Measurements from ENCODE around the gene RER1.

Gene RER1

DNA sequence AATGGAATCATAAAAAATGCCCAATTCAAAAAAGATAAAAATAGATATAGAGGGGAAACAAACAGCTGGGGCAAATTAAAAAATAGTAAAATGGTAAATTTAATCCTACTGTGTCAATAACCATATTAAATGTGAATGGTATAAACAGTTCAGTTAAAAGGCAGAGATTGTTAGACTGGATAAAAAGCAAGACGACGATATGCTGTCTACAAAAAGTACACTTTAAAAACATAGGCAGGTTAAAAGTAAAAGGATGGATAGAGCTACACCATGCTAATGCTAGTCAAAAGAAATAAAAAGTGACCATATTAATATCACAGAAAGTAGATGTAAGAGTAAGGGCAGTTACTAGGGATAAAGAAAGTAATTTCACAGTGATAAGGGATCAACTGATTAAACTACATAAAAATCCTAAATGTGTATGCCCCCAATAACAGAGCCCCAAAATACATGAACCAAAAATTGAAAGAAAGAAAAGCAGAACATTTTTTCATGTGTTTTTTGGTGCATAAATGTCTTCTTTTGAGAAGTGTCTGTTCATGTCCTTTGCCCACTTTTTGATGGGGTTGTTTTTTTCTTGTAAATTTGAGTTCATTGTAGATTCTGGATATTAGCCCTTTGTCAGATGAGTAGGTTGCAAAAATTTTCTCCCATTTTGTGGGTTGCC lies 27.7 kb upstream of the RER1 start:
- TF ChIP-seq CTCF (IDR thresholded peaks at IDR 0.05; ENCODE audit: low read length) (no peak), EZH2phosphoT487 (IDR thresholded peaks at IDR 0.05; ENCODE audit: low read length) (no peak), EZH2 (optimal IDR thresholded peaks at IDR 0.05; ENCODE audit: low read depth, low read length) (no peak)
- H3K4me2 ChIP-seq (ENCODE audit: low read depth, low read length) = no peak overlapping the region
- no peak overlapping the region for H3K4me3 ChIP-seq (ENCODE audit: low read length)
- H3F3A ChIP-seq (ENCODE audit: insufficient read depth, low read length) = no peaks in the 10 kb centered on the region
- H3K27me3 ChIP-seq (replicated peaks; ENCODE audit: insufficient read depth, low read length) = peaks cover 72% of the 10 kb centered on the region
- H3K9me3 ChIP-seq (replicated peaks; ENCODE audit: insufficient read depth, low read length) = no peaks in the 10 kb centered on the region
- H3K9me2 ChIP-seq (replicated peaks; ENCODE audit: insufficient read depth, low read length) = no peaks in the 10 kb centered on the region
- H3K79me2 ChIP-seq (ENCODE audit: low read length) = no peaks in the 10 kb centered on the region
- no peaks in the 10 kb centered on the region for H4K20me1 ChIP-seq (ENCODE audit: insufficient read depth, low read length)
- no peak overlapping the region for H3K9ac ChIP-seq (ENCODE audit: low read length)
- H3K27ac ChIP-seq (ENCODE audit: low read length) = no peak overlapping the region
- H3K36me3 ChIP-seq (replicated peaks; ENCODE audit: insufficient read depth, low read length) = no peaks in the 10 kb centered on the region
- DNase-seq = no peak
- no peaks in the 10 kb centered on the region for H3K4me1 ChIP-seq (ENCODE audit: low read length)
- H2AFZ ChIP-seq (ENCODE audit: low read length) = no peak overlapping the region

- TF ChIP-seq EZH2phosphoT487 (IDR thresholded peaks at IDR 0.05; ENCODE audit: low read length) (no peak), CTCF (IDR thresholded peaks at IDR 0.05; ENCODE audit: low read length) (no peak), EZH2 (optimal IDR thresholded peaks at IDR 0.05; ENCODE audit: low read depth, low read length) (no peak)
- Histone ChIP-seq H3K4me1 (ENCODE audit: low read length) (no peaks in the 10 kb centered on the region), H3K9me3 (replicated peaks; ENCODE audit: insufficient read depth, low read length) (no peaks in the 10 kb centered on the region), H3K4me2 (ENCODE audit: low read depth, low read length) (no peak overlapping the region), H3K79me2 (ENCODE audit: low read length) (no peaks in the 10 kb centered on the region), H3K36me3 (replicated peaks; ENCODE audit: insufficient read depth, low read length) (no peaks in the 10 kb centered on the region), H3K27ac (ENCODE audit: low read length) (no peak overlapping the region), H3K9ac (ENCODE audit: low read length) (no peak overlapping the region), H2AFZ (ENCODE audit: low read length) (no peak overlapping the region), H3K9me2 (replicated peaks; ENCODE audit: insufficient read depth, low read length) (no peaks in the 10 kb centered on the region), H3K4me3 (ENCODE audit: low read length) (no peak overlapping the region), H3F3A (ENCODE audit: insufficient read depth, low read length) (no peaks in the 10 kb centered on the region), H4K20me1 (ENCODE audit: insufficient read depth, low read length) (no peaks in the 10 kb centered on the region), H3K27me3 (replicated peaks; ENCODE audit: insufficient read depth, low read length) (peaks cover 72% of the 10 kb centered on the region)
- no peak for DNase-seq
Measured at GRCh38 chr1:2368053-2368744, 23.4 kb upstream of the RER1 start.

- Histone ChIP-seq H3K79me2 (ENCODE audit: low read length) (no peaks in the 10 kb centered on the region), H4K20me1 (ENCODE audit: insufficient read depth, low read length) (no peaks in the 10 kb centered on the region), H3K4me2 (ENCODE audit: low read depth, low read length) (no peak overlapping the region), H3K36me3 (replicated peaks; ENCODE audit: insufficient read depth, low read length) (no peaks in the 10 kb centered on the region), H3K27me3 (replicated peaks; ENCODE audit: insufficient read depth, low read length) (peaks cover 96% of the 10 kb centered on the region), H3K27ac (ENCODE audit: low read length) (no peak overlapping the region), H3K9ac (ENCODE audit: low read length) (no peak overlapping the region), H3K9me3 (replicated peaks; ENCODE audit: insufficient read depth, low read length) (no peaks in the 10 kb centered on the region), H3F3A (ENCODE audit: insufficient read depth, low read length) (no peaks in the 10 kb centered on the region), H3K4me3 (ENCODE audit: low read length) (no peak overlapping the region), H3K9me2 (replicated peaks; ENCODE audit: insufficient read depth, low read length) (no peaks in the 10 kb centered on the region), H3K4me1 (ENCODE audit: low read length) (no peaks in the 10 kb centered on the region), H2AFZ (ENCODE audit: low read length) (no peak overlapping the region)
- DNase-seq = no peak
- no peak for TF ChIP-seq EZH2 (optimal IDR thresholded peaks at IDR 0.05; ENCODE audit: low read depth, low read length)
- TF ChIP-seq EZH2phosphoT487 (IDR thresholded peaks at IDR 0.05; ENCODE audit: low read length) = no peak
- TF ChIP-seq CTCF (IDR thresholded peaks at IDR 0.05; ENCODE audit: low read length) = no peak
Measured at GRCh38 chr1:2372551-2373490, 18.8 kb upstream of the RER1 start.
